ENCODE measurements around the gene SAMMSON. TPM values are rescaled to one million over a fixed set of nuclear protein-coding genes. Genes with fewer than 3 reads are reported as not detected.

The SAMMSON gene
- total and polyA plus RNA-seq, 2 of the 4 experiments (the other 2 are of a cell fraction), result not detected

DNA sequence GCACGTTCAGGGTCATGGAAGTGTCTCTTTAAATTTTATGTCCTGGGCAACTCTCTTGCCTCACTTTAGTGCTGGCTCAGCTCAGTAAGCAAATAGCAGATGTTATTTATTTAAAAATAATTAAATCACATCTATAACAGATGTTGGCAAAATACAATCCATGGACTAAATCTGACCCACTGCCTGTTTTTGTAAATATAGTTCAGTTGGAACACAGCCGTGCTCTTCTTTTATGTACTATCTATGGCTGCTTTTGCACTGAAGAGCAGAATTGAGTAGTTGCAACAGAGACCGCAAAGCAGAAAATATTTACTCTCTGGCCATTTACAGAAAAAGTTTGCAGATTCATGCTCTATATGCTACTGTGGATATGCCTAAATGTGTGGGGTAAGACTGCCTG lies 79.2 kb downstream of the SAMMSON start:
- DNase-seq (no peak), ATAC-seq (ENCODE audit: low read depth) (no peak)
- no peak overlapping the region for H2BK5ac ChIP-seq (ENCODE audit: low read depth, low read length, poor library complexity, severe bottlenecking)
- H3K36me3 ChIP-seq (ENCODE audit: control insufficient read depth, insufficient read depth, low read length), result no peaks in the 10 kb centered on the region
- H3K18ac ChIP-seq (ENCODE audit: low read depth, low read length), result no peak overlapping the region
- H3K9me3 ChIP-seq (ENCODE audit: control insufficient read depth, insufficient read depth, low read length), result no peaks in the 10 kb centered on the region
- H3K4me2 ChIP-seq (ENCODE audit: low read depth, low read length), result no peak overlapping the region
- POLR2A ChIA-PET (ENCODE audit: unreplicated experiment), result no interaction called here
- H2BK15ac ChIP-seq (ENCODE audit: low read depth, low read length), result no peak overlapping the region
- CTCF ChIA-PET, result interaction anchor here (1.6 kb wide), 1 partner anchor 8 kb away, joined by 5 read pairs; no protein-coding TSS in a partner anchor
- H3K9me1 ChIP-seq (ENCODE audit: insufficient read depth, low read length), result no peaks in the 10 kb centered on the region
- H4K91ac ChIP-seq (ENCODE audit: insufficient read depth, low read depth, low read length), result no peak overlapping the region
- intact Hi-C loops (cut with micrococcal nuclease) (loop anchor here (10.0 kb wide), 1 partner anchor 436 kb away; no protein-coding TSS in a partner anchor), dilution Hi-C loops (cut with HindIII; ENCODE audit: low sequenced_read_pairs, unreplicated experiment) (no loop called here), in situ Hi-C loops (cut with MboI; ENCODE audit: low sequenced_read_pairs) (no loop called here)
- no peak overlapping the region for H3K4ac ChIP-seq (ENCODE audit: low read depth, low read length)
- BruUV-seq (replicated peaks), result no TSS peak
- H3K27me3 ChIP-seq (ENCODE audit: control insufficient read depth, insufficient read depth, low read length), result peaks cover 24% of the 10 kb centered on the region
- H3K4me1 ChIP-seq (ENCODE audit: control insufficient read depth, insufficient read depth, low read length), result no peaks in the 10 kb centered on the region
- H3K79me1 ChIP-seq (ENCODE audit: low read depth in 1 of 2, low read length in 2 of 2), result no peaks in the 10 kb centered on the region
- no peaks in the 10 kb centered on the region for H4K20me1 ChIP-seq (ENCODE audit: insufficient read depth, low read length)
- H3K56ac ChIP-seq (ENCODE audit: extremely low read depth, insufficient read depth, low read length), result no peak overlapping the region
- TF ChIP-seq MAFK (IDR thresholded peaks at IDR 0.05; ENCODE audit: low read depth, low read length) (no peak), NFE2L2 (IDR thresholded peaks at IDR 0.05; ENCODE audit: low read depth, low read length) (no peak), CTCF (conservative IDR thresholded peaks at IDR 0.05; ENCODE audit: low read depth, low read length) (no peak), BHLHE40 (IDR thresholded peaks at IDR 0.05; ENCODE audit: low read depth, low read length) (no peak), CEBPB (IDR thresholded peaks at IDR 0.05; ENCODE audit: low read depth, low read length) (no peak), MAZ (IDR thresholded peaks at IDR 0.05; ENCODE audit: borderline replicate concordance, low read depth, low read length) (no peak), SMC3 (IDR thresholded peaks at IDR 0.05; ENCODE audit: low read depth, low read length) (no peak), RFX5 (IDR thresholded peaks at IDR 0.05; ENCODE audit: low read depth, low read length) (no peak), RAD21 (IDR thresholded peaks at IDR 0.05; ENCODE audit: low read length) (no peak), FOS (IDR thresholded peaks at IDR 0.05; ENCODE audit: low read depth, low read length) (no peak), MXI1 (IDR thresholded peaks at IDR 0.05; ENCODE audit: borderline replicate concordance, low read depth, low read length) (no peak), POLR2A (IDR thresholded peaks at IDR 0.05; ENCODE audit: low read depth, low read length) (no peak), RCOR1 (IDR thresholded peaks at IDR 0.05; ENCODE audit: insufficient replicate concordance, low read length) (no peak)
- TF ChIP-seq, protein P1, sequence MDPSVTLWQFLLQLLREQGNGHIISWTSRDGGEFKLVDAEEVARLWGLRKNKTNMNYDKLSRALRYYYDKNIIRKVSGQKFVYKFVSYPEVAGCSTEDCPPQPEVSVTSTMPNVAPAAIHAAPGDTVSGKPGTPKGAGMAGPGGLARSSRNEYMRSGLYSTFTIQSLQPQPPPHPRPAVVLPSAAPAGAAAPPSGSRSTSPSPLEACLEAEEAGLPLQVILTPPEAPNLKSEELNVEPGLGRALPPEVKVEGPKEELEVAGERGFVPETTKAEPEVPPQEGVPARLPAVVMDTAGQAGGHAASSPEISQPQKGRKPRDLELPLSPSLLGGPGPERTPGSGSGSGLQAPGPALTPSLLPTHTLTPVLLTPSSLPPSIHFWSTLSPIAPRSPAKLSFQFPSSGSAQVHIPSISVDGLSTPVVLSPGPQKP (IDR thresholded peaks at IDR 0.05; ENCODE audit: borderline replicate concordance, low read depth, low read length), result no peak
- no peak overlapping the region for H3K9ac ChIP-seq (ENCODE audit: low read depth, low read length)
- no peak overlapping the region for H3K4me3 ChIP-seq (ENCODE audit: insufficient read depth, low read depth, low read length)
- H2BK20ac ChIP-seq (ENCODE audit: low read depth, low read length), result no peak overlapping the region
- no peak overlapping the region for H2AK9ac ChIP-seq (replicated peaks; ENCODE audit: low read depth, low read length, poor library complexity)
- H2AK5ac ChIP-seq (ENCODE audit: low read depth, low read length), result no peak overlapping the region
- H3K14ac ChIP-seq (replicated peaks; ENCODE audit: low read depth, low read length), result no peak overlapping the region
- no peak overlapping the region for H2BK120ac ChIP-seq (ENCODE audit: low read depth, low read length)
- no peak overlapping the region for H3K23ac ChIP-seq (ENCODE audit: low read depth, low read length)
- H3K27ac ChIP-seq (ENCODE audit: insufficient read depth, low read length), result no peak overlapping the region
- no CpG with 5 or more reads among the region's 3 CpGs for WGBS, 2 experiments (ENCODE audit: extremely low coverage in 2 of 2, insufficient read length in 1 of 2)
- H4K5ac ChIP-seq (ENCODE audit: low read depth, low read length), result no peak overlapping the region
- no peak overlapping the region for H4K8ac ChIP-seq (ENCODE audit: low read depth in 2 of 2, low read length in 2 of 2)
- H2AFZ ChIP-seq (replicated peaks; ENCODE audit: low read length, poor library complexity), result no peak overlapping the region
